GM10266 (cell line): ENCODE results near the gene SLC8B1.
A peak's percentile ranks its signal among the peaks of the same experiment; 100 is the strongest.

Experiments used
- DNase-seq: peaks from one replicate; pipeline ENCODE4 v3.0.0; 2012; ENCODE audit errors: extremely low spot score
- TF ChIP-seq, protein P1 (sequence below): IDR thresholded peaks from 2 replicates; pipeline ENCODE4 v1.5.1; 2012; ENCODE audit warnings: mild to moderate bottlenecking, low read depth; ENCODE audit not compliant: control insufficient read depth, insufficient read depth; ENCODE audit errors: missing control alignments

Gene SLC8B1

DNA sequence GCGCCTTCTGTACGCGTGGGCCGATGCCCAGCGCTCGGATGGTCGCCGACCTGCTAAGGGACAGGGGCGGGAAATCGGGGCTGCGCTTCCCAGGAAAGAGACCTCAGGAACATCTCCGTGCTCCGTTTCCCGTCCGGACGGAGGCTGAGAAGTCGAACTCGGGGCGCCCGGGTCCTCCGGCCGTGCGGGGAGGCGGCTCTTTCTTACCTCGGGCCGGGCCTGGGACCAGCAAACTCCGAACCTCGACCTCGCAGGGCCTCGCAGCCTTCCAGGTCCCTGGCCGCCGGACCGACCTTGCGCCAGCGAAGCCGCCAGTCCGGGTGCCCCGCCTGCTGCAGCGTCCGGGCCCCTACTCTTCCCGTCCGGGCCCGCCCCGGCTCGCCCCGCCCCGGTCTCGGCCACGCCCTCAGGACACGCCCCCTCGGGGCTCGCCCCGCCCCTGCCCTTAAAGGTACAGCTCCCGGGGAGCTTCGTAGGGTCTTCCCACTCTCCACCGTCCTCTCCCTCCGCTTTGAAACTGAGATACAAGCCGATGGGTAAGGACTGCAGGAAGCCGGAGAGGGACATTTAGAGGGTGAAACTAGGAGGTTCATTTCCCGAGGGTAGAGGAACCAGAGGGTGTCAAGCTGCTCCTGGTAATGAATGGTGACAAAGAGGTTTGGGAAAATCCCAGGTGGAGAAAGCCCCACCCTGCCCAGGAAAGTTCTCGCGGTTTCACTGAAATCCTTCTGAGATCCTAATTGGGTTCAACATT, at the start of gene SLC8B1:
Gene SLC8B1 (minus strand): TSS at position 324 of the 754 bp plus-strand sequence. CDS start 2,231 bp downstream, outside the sequence.
- DNase-seq, result peak; percentile 94
- TF ChIP-seq, protein P1, sequence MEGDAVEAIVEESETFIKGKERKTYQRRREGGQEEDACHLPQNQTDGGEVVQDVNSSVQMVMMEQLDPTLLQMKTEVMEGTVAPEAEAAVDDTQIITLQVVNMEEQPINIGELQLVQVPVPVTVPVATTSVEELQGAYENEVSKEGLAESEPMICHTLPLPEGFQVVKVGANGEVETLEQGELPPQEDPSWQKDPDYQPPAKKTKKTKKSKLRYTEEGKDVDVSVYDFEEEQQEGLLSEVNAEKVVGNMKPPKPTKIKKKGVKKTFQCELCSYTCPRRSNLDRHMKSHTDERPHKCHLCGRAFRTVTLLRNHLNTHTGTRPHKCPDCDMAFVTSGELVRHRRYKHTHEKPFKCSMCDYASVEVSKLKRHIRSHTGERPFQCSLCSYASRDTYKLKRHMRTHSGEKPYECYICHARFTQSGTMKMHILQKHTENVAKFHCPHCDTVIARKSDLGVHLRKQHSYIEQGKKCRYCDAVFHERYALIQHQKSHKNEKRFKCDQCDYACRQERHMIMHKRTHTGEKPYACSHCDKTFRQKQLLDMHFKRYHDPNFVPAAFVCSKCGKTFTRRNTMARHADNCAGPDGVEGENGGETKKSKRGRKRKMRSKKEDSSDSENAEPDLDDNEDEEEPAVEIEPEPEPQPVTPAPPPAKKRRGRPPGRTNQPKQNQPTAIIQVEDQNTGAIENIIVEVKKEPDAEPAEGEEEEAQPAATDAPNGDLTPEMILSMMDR, result no peak

DNA sequence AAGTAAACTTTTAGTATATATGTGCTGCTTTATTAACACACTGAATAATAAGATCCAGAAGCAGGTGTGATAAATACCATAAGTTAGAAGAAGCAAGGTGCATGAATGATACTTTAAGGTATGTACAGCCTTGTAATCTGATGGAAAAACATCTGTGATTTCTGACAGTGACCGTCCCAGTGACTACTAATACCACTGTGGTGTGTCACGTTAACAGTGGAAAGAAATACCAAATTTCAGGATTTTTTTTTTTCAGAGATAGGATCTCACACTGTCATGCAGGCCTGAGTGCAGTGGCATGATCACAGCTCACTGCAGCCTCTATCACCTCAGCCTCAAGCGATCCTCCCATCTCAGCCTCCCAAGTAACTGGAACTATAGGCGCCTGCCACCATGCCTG, 47.3 kb upstream of the SLC8B1 start:
- TF ChIP-seq, protein P1, result no peak
- DNase-seq, result no peak

DNA sequence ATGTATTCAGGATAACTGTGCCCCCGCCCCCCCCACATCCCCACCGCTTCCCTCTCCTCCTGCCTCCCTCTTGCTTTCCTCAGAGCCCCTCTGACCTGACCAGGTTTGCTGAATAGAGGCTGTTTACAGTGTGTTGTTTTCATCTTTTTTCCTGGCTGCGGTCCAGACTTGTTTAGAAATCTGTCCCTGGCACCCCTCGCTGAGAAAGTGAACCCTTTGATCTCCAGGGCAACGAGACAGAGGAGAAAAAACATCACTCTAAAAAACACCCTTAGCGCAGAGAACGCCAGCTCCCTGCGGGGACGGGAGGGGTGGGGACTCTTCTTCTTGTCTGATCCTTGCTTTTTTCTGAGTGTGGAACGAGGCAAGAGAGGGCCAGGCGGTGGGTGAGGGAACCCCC, 46.3 kb upstream of the SLC8B1 start:
- no peak for DNase-seq
- TF ChIP-seq, protein P1, result no peak

DNA sequence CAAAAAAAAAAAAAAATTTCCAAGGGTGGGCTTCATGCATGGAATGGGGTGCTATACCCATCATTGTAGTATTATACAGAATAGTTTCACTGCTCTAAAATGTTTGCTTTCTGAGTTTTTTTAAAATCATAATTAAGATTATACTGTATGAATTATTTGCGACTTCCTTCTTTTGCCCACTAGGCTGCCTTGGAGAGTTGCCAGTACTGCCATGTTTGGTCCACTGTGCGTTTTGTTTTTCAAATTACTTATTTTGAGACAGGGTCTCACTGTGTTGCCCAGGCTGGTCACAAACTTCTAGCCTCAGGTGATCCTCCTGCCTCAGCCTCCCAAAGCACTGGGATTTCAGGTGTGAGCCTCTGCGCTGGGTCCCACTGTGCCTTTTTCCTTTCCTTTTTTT, 43.4 kb upstream of the SLC8B1 start:
- TF ChIP-seq, protein P1, result no peak
- no peak for DNase-seq

DNA sequence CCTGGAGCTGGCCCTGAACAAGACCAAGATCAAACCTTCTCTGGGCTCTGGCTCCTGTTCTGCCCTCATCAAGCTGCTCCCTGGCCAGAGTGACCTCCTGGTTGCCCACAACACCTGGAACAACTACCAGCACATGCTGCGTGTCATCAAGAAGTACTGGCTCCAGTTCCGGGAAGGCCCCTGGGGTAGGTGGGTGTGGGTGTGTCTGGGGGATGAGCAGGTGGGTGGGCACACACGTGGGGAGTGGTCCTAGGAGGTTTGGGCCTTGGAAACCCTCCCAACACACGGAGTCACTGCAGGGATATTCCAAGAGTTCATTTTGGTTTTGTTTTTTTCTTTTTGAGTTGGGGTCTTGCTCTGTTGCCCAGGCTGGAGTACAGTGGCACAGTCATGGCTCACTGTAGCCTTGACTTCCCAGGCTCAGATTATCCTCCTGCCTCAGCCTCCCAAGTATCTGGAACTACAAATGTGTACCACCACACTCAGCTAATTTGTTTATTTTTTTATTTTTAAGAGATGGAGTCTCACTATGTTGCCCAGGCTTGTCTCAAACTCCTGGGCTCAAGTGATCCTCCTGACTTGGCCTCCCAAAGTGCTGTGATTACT, 40.0 kb upstream of the SLC8B1 start:
- TF ChIP-seq, protein P1, result no peak
- no peak for DNase-seq

DNA sequence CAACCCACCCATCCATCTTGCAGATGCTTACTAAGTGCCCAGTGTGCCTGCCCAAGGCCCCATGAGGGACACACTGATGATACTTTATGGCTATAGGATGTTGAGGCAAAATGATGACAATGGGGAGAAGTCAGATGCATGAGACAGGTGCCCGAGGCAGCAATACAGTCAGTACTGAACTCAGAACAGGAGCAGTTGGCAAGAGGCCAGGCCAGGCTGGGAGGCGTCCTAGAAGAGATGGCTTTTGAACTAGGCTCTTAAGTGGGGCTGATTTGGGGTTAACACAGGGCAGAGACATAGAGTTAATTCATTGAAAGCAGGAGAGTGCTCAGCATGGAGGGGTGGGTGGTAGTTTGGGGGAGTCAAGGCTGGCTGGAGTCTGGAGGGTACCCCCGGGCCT, 39.1 kb upstream of the SLC8B1 start:
- TF ChIP-seq, protein P1, result no peak
- no peak for DNase-seq

DNA sequence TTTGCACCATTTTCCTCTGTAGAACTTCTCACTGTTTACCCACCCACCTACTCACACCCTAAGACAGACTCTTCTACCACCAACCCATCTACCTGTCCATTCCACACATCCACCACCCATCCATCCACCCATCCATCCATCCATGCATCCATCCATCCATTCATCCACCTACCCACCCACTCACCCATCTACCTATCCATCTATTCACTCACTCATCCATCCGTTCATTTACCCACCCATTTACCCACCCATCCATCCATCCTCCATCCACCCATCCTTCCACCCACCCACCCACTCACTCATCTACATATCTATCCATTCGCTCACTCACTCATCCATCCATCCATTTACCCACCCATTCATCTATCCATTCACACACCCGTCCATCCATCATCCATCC, 38.5 kb upstream of the SLC8B1 start:
- TF ChIP-seq, protein P1, result no peak
- no peak for DNase-seq
